CD8-positive, alpha-beta memory T cell (primary cell): Measurements from ENCODE around the gene TBC1D16. TPM values are rescaled to one million over a fixed set of nuclear protein-coding genes. Genes with fewer than 3 reads are reported as not detected.

Source experiments
- CTCF ChIA-PET: fragments of 350-600 bp; sonication (Branson Sonifier 250); formaldehyde crosslinking; loops from one replicate; lab custom pipeline; 2021; ENCODE audit warnings: antibody characterized with exemption; lab: Charles Lee
- POLR2A ChIA-PET: fragments of 350-600 bp; sonication (Branson Sonifier 250); formaldehyde crosslinking; loops from one replicate; lab custom pipeline; 2021; ENCODE audit warnings: antibody characterized with exemption; lab: Charles Lee
- DNase-seq, 5 donors: peaks; one replicate each; pipeline versions ENCODE4 v3.0.0 to v3.0.0-alpha.2; 2020 to 2022; ENCODE audit warnings: mixed read lengths in 1 of 5
- H3K27ac ChIP-seq: one replicate; pipeline ENCODE4 v1.7.0; 2013; ENCODE audit warnings: low read depth, mild to moderate bottlenecking, low read length, moderate library complexity
- H3K27me3 ChIP-seq: 2 replicates; pipeline ENCODE4 v1.7.0; 2013; ENCODE audit warnings: low read length, mild to moderate bottlenecking; ENCODE audit not compliant: insufficient read depth, poor library complexity, severe bottlenecking
- H3K36me3 ChIP-seq: 2 replicates; pipeline ENCODE4 v1.7.0; 2013; ENCODE audit warnings: mild to moderate bottlenecking, low read length, moderate library complexity; ENCODE audit not compliant: insufficient read depth
- H3K4me1 ChIP-seq: 2 replicates; pipeline ENCODE4 v1.7.0; 2013; ENCODE audit warnings: mild to moderate bottlenecking, low read length, moderate library complexity; ENCODE audit not compliant: insufficient read depth
- H3K4me3 ChIP-seq: 2 replicates; pipeline ENCODE4 v1.7.0; 2013; ENCODE audit warnings: mild to moderate bottlenecking, low read length
- H3K9me3 ChIP-seq: 2 replicates; pipeline ENCODE4 v1.7.0; 2013; ENCODE audit warnings: mild to moderate bottlenecking, low read length
- H3K27ac Mint-ChIP-seq, 8 donors: one replicate each; pipeline ENCODE4 v1.8.0; 2020 to 2021; ENCODE audit warnings: mixed read lengths in 8 of 8, mild to moderate bottlenecking in 6 of 8, inconsistent platforms in 3 of 8, moderate library complexity in 3 of 8
- H3K27me3 Mint-ChIP-seq, 2 donors: one replicate each; pipeline ENCODE4 v1.8.0; 2020 to 2021; ENCODE audit warnings: mixed read lengths in 2 of 2, mild to moderate bottlenecking in 1 of 2, moderate library complexity in 1 of 2
- H3K36me3 Mint-ChIP-seq, 3 donors: one replicate each; pipeline ENCODE4 v1.8.0; 2020 to 2021; ENCODE audit warnings: mixed read lengths in 3 of 3, inconsistent platforms in 1 of 3, mild to moderate bottlenecking in 1 of 3
- H3K4me1 Mint-ChIP-seq, 3 donors: one replicate each; pipeline ENCODE4 v1.8.0; 2020 to 2021; ENCODE audit warnings: mixed read lengths in 3 of 3, inconsistent platforms in 1 of 3, mild to moderate bottlenecking in 1 of 3
- H3K4me3 Mint-ChIP-seq, 7 donors: one replicate each; pipeline ENCODE4 v1.8.0; 2020 to 2021; ENCODE audit warnings: mixed read lengths in 7 of 7, mild to moderate bottlenecking in 6 of 7, moderate library complexity in 4 of 7, inconsistent platforms in 2 of 7
- H3K9me3 Mint-ChIP-seq, 5 donors: one replicate each; pipeline ENCODE4 v1.8.0; 2020 to 2022; ENCODE audit warnings: mixed read lengths in 5 of 5, mild to moderate bottlenecking in 3 of 5, moderate library complexity in 2 of 5, inconsistent platforms in 1 of 5
- polyA plus RNA-seq: library from polyadenylated mRNA; unstranded; fragments of 300-500 nt; fragmentation: Illumina TruSeq; gene quantifications from one replicate; pipeline ENCODE4 v1.2.3, GENCODE V29; 2021
- total RNA-seq, 2 experiments: library from RNA; stranded (reverse); gene quantifications; one replicate each; pipeline ENCODE4 v1.2.3, GENCODE V29; 2021

Gene TBC1D16
- total and polyA plus RNA-seq, 3 experiments from 2014 or later, result 0.33 to 4.3 (median 3.5) TPM

DNA sequence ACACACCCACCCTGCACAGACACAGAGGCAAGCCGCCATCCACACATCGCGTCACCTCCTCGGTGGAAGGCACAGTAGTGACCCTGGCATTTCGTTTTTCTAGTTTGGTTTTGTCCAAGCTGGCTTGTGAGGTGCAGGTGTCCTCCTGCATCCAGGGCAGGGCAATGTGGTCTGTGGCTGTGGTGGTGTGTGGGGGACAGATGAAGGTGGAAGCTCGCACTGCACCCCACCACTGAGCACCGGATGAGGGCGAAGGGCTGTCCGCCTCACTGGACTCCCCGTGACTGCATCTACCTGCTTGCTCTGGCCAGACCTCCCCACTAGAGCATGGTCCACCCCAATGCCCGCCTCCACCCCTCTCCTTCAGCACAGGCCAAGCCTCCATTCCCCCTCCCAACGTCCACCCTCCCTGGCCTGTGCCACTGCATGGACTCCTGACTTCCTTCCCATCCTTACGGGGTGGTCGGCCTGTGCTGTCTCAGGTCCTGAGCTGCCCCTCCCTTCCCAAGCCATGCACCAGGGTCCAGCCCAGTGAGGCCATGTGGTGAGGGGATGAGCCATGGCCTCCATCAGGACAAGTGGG, 117.7 kb downstream of the TBC1D16 start:
- POLR2A ChIA-PET, result no interaction called here
- no peaks in the 10 kb centered on the region for H3K27me3 ChIP-seq
- H3K36me3 Mint-ChIP-seq, result no peaks in the 10 kb centered on the region
- H3K36me3 ChIP-seq, result no peaks in the 10 kb centered on the region
- no peak for DNase-seq
- H3K9me3 ChIP-seq, result no peaks in the 10 kb centered on the region
- no peak overlapping the region for H3K4me3 Mint-ChIP-seq
- H3K27ac ChIP-seq, result no peak overlapping the region
- CTCF ChIA-PET, result no interaction called here
- no peaks in the 10 kb centered on the region for H3K4me1 ChIP-seq
- peaks cover 9 to 38% of the 10 kb centered on the region in 2 donors for H3K27me3 Mint-ChIP-seq
- H3K27ac Mint-ChIP-seq, result no peak overlapping the region
- no peaks in the 10 kb centered on the region for H3K9me3 Mint-ChIP-seq
- H3K4me3 ChIP-seq, result no peak overlapping the region
- peaks cover 0 to 4% (median 1%) of the 10 kb centered on the region in 3 donors for H3K4me1 Mint-ChIP-seq

- H3K36me3 Mint-ChIP-seq, result no peaks in the 10 kb centered on the region
- H3K27me3 ChIP-seq, result no peaks in the 10 kb centered on the region
- no peak overlapping the region for H3K27ac ChIP-seq
- peaks cover 9 to 38% of the 10 kb centered on the region in 2 donors for H3K27me3 Mint-ChIP-seq
- no peaks in the 10 kb centered on the region for H3K9me3 Mint-ChIP-seq
- H3K4me1 ChIP-seq, result no peaks in the 10 kb centered on the region
- H3K27ac Mint-ChIP-seq, result no peak overlapping the region
- no peaks in the 10 kb centered on the region for H3K9me3 ChIP-seq
- H3K4me1 Mint-ChIP-seq, result peaks cover 0 to 4% (median 1%) of the 10 kb centered on the region in 3 donors
- H3K4me3 Mint-ChIP-seq, result no peak overlapping the region
- no peak for DNase-seq
- CTCF ChIA-PET, result interaction anchor here (0.9 kb wide), 1 partner anchor 126 kb away, joined by 3 read pairs; no protein-coding TSS in a partner anchor
- no peaks in the 10 kb centered on the region for H3K36me3 ChIP-seq
- H3K4me3 ChIP-seq, result no peak overlapping the region
- POLR2A ChIA-PET, result no interaction called here
Measured at GRCh38 chr17:79916991-79917901, 118.4 kb downstream of the TBC1D16 start.

DNA sequence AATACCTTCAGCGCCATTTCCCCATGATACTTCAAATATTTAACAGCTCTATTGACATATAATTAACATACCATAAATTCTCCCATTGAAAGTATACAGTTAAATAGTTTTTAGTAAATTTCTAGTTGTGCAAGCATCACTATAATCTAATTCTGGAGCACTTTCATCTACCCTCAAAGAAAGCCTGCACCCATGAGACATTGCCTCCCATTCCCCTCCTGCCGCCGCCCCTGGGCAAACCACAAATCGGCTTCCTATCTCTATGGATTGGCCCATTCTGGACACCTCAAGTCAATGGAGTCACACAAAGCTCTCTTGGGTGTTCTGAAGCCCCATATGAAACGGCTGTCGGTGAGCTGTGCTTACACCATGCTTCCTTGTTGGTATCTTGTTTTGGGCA, 119.2 kb downstream of the TBC1D16 start:
- CTCF ChIA-PET, result interaction anchor here (0.6 to 0.9 kb wide), 2 partner anchors 126 to 155 kb away, joined by 3 read pairs; no protein-coding TSS in a partner anchor

DNA sequence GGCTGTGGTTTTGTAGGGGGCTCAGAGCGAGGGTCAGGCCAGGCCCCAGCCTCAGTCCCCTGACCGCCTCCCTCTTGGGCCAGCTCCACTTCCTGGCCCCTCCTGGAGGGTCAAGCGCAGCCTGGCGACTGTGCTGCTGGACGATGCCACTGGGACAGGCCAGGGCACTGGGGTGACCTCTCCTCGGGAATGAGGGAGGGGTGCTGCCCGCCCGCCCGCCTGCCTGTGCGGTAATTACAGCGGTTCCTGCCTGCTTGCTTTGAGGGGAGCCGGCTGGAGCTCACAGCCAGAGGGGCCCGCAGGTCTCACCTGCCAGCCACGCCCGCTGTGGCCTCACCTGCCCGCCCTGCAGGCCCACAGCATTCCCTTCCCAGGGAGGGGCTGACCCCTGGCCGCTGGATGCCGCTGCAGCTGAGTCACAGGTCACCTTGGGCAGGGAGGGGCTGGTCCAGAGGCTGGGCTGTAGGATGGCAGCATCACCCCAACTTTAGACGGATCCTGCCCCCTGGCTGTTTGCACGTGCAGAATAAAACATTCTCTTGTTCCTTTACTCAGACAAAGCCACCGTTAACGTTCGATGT, 119.7 kb downstream of the TBC1D16 start:
- Histone ChIP-seq H3K4me1 (no peaks in the 10 kb centered on the region), H3K27me3 (no peaks in the 10 kb centered on the region), H3K27ac (no peak overlapping the region), H3K4me3 (no peak overlapping the region), H3K9me3 (no peaks in the 10 kb centered on the region), H3K36me3 (no peaks in the 10 kb centered on the region)
- H3K9me3 Mint-ChIP-seq, result no peaks in the 10 kb centered on the region
- CTCF ChIA-PET, result interaction anchor here (0.6 kb wide), 1 partner anchor 154 kb away, joined by 3 read pairs; no protein-coding TSS in a partner anchor
- no peaks in the 10 kb centered on the region for H3K36me3 Mint-ChIP-seq
- no peak overlapping the region for H3K4me3 Mint-ChIP-seq
- peaks cover 8 to 32% of the 10 kb centered on the region in 2 donors for H3K27me3 Mint-ChIP-seq
- no peak overlapping the region for H3K27ac Mint-ChIP-seq
- POLR2A ChIA-PET, result no interaction called here
- H3K4me1 Mint-ChIP-seq, result no peaks in the 10 kb centered on the region
- DNase-seq, result peak in 1 of 5 donors; percentile 12

More for the DNA sequence above, 119.2 kb downstream of the TBC1D16 start:
- POLR2A ChIA-PET, result no interaction called here
- no peaks in the 10 kb centered on the region for H3K36me3 ChIP-seq
- Mint-ChIP-seq H3K9me3 (no peaks in the 10 kb centered on the region), H3K36me3 (no peaks in the 10 kb centered on the region), H3K4me1 (peaks cover 0 to 1% (median 0%) of the 10 kb centered on the region in 3 donors), H3K4me3 (no peak overlapping the region), H3K27me3 (peaks cover 9 to 32% of the 10 kb centered on the region in 2 donors), H3K27ac (peak overlapping the region in 1 of 8 donors; percentile 54)
- no peaks in the 10 kb centered on the region for H3K4me1 ChIP-seq
- no peak overlapping the region for H3K27ac ChIP-seq
- DNase-seq, result no peak
- no peaks in the 10 kb centered on the region for H3K27me3 ChIP-seq
- H3K4me3 ChIP-seq, result no peak overlapping the region
- H3K9me3 ChIP-seq, result no peaks in the 10 kb centered on the region

DNA sequence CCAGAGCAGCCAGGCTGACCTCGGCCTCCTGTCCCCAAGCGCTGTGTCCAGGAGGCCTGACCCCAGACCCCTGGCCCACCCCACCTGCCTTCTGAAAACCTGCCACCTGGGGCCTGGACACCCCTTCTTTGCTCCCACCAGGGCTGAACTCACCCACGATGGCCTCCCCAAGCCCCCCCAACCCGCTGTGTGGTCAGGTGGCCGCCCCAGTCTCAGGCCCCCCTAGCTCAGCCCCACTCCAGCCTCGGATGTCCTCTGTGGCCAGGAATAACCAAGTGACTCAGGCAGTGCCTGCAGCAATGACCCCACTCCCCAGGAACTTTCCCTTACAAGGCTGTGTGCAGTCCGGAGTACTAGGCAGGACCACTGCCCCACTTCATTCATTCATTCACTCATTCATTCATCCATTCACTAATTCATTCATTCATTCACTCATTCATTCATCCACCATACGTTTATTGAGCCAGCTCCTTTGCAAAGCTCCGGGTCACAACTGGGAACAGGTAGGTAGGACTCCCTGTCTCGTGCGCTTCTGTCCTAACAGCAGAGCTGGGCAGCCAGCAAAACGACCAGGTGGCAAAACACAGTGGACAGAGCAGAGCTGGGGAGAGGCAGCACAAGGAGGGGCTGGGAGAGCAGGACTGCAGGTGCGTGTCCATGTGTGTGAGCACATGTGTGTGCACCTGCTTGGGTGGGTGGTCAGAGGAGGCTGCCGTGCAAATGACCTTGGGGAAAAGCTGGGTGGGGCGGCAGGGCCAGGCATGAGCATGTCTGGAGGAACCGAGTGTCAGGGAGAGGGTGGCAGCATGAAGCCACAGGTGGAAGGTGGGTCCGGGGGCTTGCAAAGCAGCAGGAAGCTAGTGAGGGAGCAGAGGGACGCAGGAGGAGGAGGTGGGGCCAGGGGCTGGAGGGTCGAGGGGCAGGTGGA, 120.6 kb downstream of the TBC1D16 start:
- H3K4me3 ChIP-seq, result no peak overlapping the region
- Mint-ChIP-seq H3K36me3 (no peaks in the 10 kb centered on the region), H3K4me1 (no peaks in the 10 kb centered on the region), H3K27ac (peak overlapping the region in 1 of 8 donors; percentile 2), H3K4me3 (no peak overlapping the region), H3K9me3 (no peaks in the 10 kb centered on the region), H3K27me3 (peaks cover 5 to 35% of the 10 kb centered on the region in 2 donors)
- H3K36me3 ChIP-seq, result no peaks in the 10 kb centered on the region
- no peaks in the 10 kb centered on the region for H3K27me3 ChIP-seq
- ChIA-PET CTCF (no interaction called here), POLR2A (no interaction called here)
- no peaks in the 10 kb centered on the region for H3K9me3 ChIP-seq
- H3K27ac ChIP-seq, result no peak overlapping the region
- no peak for DNase-seq
- H3K4me1 ChIP-seq, result no peaks in the 10 kb centered on the region

DNA sequence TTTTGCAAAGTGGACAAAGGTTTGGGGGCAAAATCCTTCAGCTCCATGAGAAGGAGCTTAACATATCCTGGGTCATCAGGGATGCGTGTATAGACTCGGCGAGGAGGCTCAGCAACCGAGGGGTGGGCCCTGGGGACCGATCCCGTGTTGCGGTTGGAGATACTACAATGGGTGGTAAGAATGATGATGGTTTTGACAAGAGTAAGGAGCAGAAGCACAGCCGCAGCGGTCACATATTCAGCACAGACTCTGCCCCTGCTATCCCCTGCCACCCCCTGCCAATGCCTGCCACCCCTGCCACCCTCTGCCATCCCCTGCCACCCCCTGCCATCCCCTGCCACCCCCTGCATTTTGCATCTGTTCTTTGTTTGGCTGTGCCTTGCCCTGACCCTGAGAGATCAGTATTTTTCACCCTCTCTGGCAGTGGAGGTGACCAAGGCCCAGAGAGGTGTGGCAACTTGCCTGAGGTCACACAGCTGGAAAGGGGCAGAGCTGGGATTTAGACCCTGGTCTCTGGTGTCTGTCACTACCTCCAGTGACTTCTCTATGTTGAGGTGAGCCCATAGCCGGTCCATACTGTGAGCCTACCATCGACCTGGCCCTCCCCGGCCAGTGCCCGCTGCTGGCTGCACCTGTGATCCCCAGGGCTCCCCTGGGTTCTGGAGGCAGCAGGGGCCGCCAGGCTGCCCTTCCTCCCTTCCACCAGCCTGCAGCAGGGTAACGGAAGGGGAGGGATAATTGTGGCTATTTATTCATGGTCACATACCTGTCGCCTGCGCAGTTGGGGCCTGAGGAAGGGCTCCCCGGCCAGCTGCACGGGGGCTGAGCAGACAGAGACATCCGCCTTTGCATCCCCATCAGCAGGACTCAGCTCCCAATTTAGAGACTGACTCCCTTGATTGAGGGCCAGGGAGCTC, 121.5 kb downstream of the TBC1D16 start:
- ChIA-PET CTCF (no interaction called here), POLR2A (no interaction called here)
- Histone ChIP-seq H3K27ac (no peak overlapping the region), H3K27me3 (no peaks in the 10 kb centered on the region), H3K4me3 (no peak overlapping the region), H3K36me3 (no peaks in the 10 kb centered on the region), H3K9me3 (no peaks in the 10 kb centered on the region), H3K4me1 (no peaks in the 10 kb centered on the region)
- H3K4me3 Mint-ChIP-seq, result no peak overlapping the region
- peaks cover 5 to 38% of the 10 kb centered on the region in 2 donors for H3K27me3 Mint-ChIP-seq
- no peaks in the 10 kb centered on the region for H3K9me3 Mint-ChIP-seq
- no peak overlapping the region for H3K27ac Mint-ChIP-seq
- no peaks in the 10 kb centered on the region for H3K4me1 Mint-ChIP-seq
- DNase-seq, result no peak
- H3K36me3 Mint-ChIP-seq, result no peaks in the 10 kb centered on the region

DNA sequence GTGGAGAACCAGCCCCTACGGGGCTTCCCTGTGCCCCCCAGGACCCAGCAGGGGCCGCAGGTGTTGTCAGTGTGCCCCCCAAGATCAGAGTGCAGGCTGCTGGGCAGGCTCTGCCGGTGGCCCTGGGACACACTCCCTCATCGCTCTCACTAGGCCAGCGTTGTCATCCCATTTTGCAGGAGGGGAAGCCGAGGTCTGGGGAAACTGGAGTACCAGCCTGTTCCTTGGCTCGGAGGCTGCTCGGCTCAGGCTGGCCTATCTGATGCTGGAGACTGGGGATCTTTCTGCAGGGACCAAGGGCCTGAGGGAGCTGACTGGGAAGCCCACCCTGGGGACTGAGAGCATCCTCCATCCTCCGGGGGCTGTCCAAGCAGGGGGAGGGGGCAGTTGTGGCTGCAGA, 122.2 kb downstream of the TBC1D16 start:
- no peaks in the 10 kb centered on the region for H3K36me3 ChIP-seq
- no peak overlapping the region for H3K27ac ChIP-seq
- H3K27me3 Mint-ChIP-seq, result peaks cover 4 to 36% of the 10 kb centered on the region in 2 donors
- ChIA-PET CTCF (no interaction called here), POLR2A (no interaction called here)
- DNase-seq, result no peak
- no peak overlapping the region for H3K27ac Mint-ChIP-seq
- no peaks in the 10 kb centered on the region for H3K36me3 Mint-ChIP-seq
- no peaks in the 10 kb centered on the region for H3K4me1 Mint-ChIP-seq
- no peaks in the 10 kb centered on the region for H3K4me1 ChIP-seq
- no peaks in the 10 kb centered on the region for H3K27me3 ChIP-seq
- H3K9me3 Mint-ChIP-seq, result no peaks in the 10 kb centered on the region
- no peak overlapping the region for H3K4me3 ChIP-seq
- no peak overlapping the region for H3K4me3 Mint-ChIP-seq
- H3K9me3 ChIP-seq, result no peaks in the 10 kb centered on the region
